Loucy (cell line): ENCODE measurements around the gene AGAP1.

ENCODE experiments used
- H2AFZ ChIP-seq: fragments of 200-600 bp; sonication (generic); 2 replicates; pipeline ENCODE4 v1.6.0; 2016; ENCODE audit warnings: antibody characterized with exemption, mild to moderate bottlenecking, low read length, moderate library complexity
- H3F3A ChIP-seq: fragments of 200-600 bp; 2 replicates; pipeline ENCODE4 v1.6.0; 2016; ENCODE audit warnings: antibody characterized with exemption, low read depth, mild to moderate bottlenecking
- H3K27me3 ChIP-seq: fragments of 200-600 bp; sonication (generic); 2 replicates; pipeline ENCODE4 v1.6.1; 2014; ENCODE audit warnings: low read length, mild to moderate bottlenecking; ENCODE audit not compliant: insufficient read depth, poor library complexity, severe bottlenecking
- H3K36me3 ChIP-seq: fragments of 200-600 bp; sonication (generic); 2 replicates; pipeline ENCODE4 v1.6.1; 2016; ENCODE audit warnings: low read length; ENCODE audit not compliant: insufficient read depth
- H3K4me1 ChIP-seq: fragments of 200-600 bp; sonication (generic); 2 replicates; pipeline ENCODE4 v1.5.1; 2014; ENCODE audit warnings: low read length, mild to moderate bottlenecking; ENCODE audit not compliant: insufficient read depth, poor library complexity, severe bottlenecking
- H3K4me2 ChIP-seq: fragments of 200-600 bp; sonication (generic); 2 replicates; pipeline ENCODE4 v1.6.0; 2014; ENCODE audit warnings: antibody characterized with exemption, low read length, low read depth, mild to moderate bottlenecking; ENCODE audit not compliant: poor library complexity, severe bottlenecking
- H3K4me3 ChIP-seq: fragments of 200-600 bp; sonication (generic); 2 replicates; pipeline ENCODE4 v1.5.1; 2014; ENCODE audit warnings: low read length, mild to moderate bottlenecking, mixed read lengths; ENCODE audit not compliant: poor library complexity, severe bottlenecking
- H3K79me2 ChIP-seq: fragments of 200-600 bp; sonication (generic); 2 replicates; pipeline ENCODE4 v1.6.1; 2014; ENCODE audit warnings: low read length; ENCODE audit not compliant: insufficient read depth
- H3K9ac ChIP-seq: fragments of 200-600 bp; sonication (generic); 2 replicates; pipeline ENCODE4 v1.6.0; 2014; ENCODE audit warnings: mild to moderate bottlenecking, low read depth, low read length, moderate library complexity; ENCODE audit not compliant: poor library complexity, severe bottlenecking
- H3K9me2 ChIP-seq: fragments of 200-600 bp; sonication (generic); replicated peaks from 2 replicates; pipeline ENCODE4 v1.6.1; 2016; ENCODE audit warnings: low read depth, low read length, mixed read lengths
- H3K9me3 ChIP-seq: fragments of 200-600 bp; sonication (generic); 2 replicates; pipeline ENCODE4 v1.6.1; 2014; ENCODE audit warnings: mild to moderate bottlenecking, antibody characterized with exemption, low read length, low read depth; ENCODE audit not compliant: insufficient read depth
- H4K20me1 ChIP-seq: fragments of 200-600 bp; sonication (generic); 2 replicates; pipeline ENCODE4 v1.6.0; 2014; ENCODE audit warnings: antibody characterized with exemption, low read length, mild to moderate bottlenecking; ENCODE audit not compliant: insufficient read depth, poor library complexity, severe bottlenecking
- EZH2phosphoT487 ChIP-seq: fragments of 200-600 bp; IDR thresholded peaks from 2 replicates; pipeline ENCODE4 v1.6.1; 2018; ENCODE audit warnings: antibody characterized with exemption, mild to moderate bottlenecking, moderate library complexity, borderline replicate concordance
- TF ChIP-seq, protein P1 (sequence below): fragments of 200-600 bp; sonication (generic); conservative IDR thresholded peaks from 2 replicates; pipeline ENCODE4 v1.5.1; 2014; ENCODE audit warnings: mild to moderate bottlenecking, antibody characterized with exemption, low read length

Gene AGAP1

GRCh38 chr2:235863414-235863813, 369.6 kb downstream of the AGAP1 start:
- no peaks in the 10 kb centered on the region for H3F3A ChIP-seq
- H3K9me3 ChIP-seq, result no peaks in the 10 kb centered on the region
- peaks cover 3% of the 10 kb centered on the region for H3K4me1 ChIP-seq
- no peak overlapping the region for H2AFZ ChIP-seq
- no peaks in the 10 kb centered on the region for H3K79me2 ChIP-seq
- no peaks in the 10 kb centered on the region for H4K20me1 ChIP-seq
- H3K4me3 ChIP-seq, result no peak overlapping the region
- no peak overlapping the region for H3K4me2 ChIP-seq
- H3K9me2 ChIP-seq, result no peaks in the 10 kb centered on the region
- no peak overlapping the region for H3K9ac ChIP-seq
- H3K27me3 ChIP-seq, result no peaks in the 10 kb centered on the region
- no peaks in the 10 kb centered on the region for H3K36me3 ChIP-seq
- TF ChIP-seq EZH2phosphoT487, result no peak
- TF ChIP-seq, protein P1, sequence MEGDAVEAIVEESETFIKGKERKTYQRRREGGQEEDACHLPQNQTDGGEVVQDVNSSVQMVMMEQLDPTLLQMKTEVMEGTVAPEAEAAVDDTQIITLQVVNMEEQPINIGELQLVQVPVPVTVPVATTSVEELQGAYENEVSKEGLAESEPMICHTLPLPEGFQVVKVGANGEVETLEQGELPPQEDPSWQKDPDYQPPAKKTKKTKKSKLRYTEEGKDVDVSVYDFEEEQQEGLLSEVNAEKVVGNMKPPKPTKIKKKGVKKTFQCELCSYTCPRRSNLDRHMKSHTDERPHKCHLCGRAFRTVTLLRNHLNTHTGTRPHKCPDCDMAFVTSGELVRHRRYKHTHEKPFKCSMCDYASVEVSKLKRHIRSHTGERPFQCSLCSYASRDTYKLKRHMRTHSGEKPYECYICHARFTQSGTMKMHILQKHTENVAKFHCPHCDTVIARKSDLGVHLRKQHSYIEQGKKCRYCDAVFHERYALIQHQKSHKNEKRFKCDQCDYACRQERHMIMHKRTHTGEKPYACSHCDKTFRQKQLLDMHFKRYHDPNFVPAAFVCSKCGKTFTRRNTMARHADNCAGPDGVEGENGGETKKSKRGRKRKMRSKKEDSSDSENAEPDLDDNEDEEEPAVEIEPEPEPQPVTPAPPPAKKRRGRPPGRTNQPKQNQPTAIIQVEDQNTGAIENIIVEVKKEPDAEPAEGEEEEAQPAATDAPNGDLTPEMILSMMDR, result no peak

GRCh38 chr2:235864302-235864701, 370.5 kb downstream of the AGAP1 start:
- Histone ChIP-seq H3K36me3 (no peaks in the 10 kb centered on the region), H3K9ac (no peak overlapping the region), H3F3A (no peaks in the 10 kb centered on the region), H3K27me3 (no peaks in the 10 kb centered on the region), H2AFZ (no peak overlapping the region), H3K4me1 (peaks cover 3% of the 10 kb centered on the region), H4K20me1 (no peaks in the 10 kb centered on the region), H3K9me2 (no peaks in the 10 kb centered on the region), H3K9me3 (no peaks in the 10 kb centered on the region), H3K4me2 (no peak overlapping the region), H3K79me2 (no peaks in the 10 kb centered on the region), H3K4me3 (no peak overlapping the region)
- TF ChIP-seq, protein P1, result no peak
- no peak for TF ChIP-seq EZH2phosphoT487

DNA sequence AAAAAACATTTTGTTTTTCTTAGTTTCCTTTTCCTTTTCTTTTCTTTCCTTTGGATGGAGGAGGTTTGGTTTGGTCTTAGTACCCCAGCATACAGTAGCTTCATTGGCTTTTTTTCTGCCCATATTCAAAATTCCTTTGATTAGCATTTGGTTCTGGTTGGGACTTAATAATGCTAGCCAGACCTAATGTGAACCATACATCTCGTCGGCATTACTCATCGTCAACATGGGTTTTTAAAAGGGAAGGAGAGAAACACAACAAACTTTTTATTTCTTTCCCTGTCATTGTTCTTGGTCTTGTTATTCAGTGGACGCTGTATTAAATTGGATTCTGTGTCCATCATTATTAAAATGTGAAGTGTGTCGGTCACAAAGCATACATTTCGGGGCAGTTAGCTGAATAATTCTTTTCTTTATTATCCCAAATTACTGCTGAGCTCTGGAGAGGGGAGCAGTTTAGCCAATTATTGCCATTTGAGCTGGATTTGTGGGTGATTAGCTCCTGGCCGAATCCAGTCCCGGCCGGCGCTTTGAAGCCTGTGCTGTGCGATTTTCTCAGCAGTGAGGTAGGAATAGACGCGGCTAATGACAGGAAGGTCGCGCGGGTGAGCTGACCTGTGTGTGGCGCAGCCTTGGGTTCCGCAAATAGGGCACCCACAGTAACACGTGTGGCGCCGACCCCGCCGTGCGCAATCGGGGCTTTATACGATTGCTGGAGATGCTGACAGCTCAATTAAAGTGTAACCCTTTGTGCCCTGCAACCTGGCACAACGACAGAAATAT, 371.1 kb downstream of the AGAP1 start:
- H2AFZ ChIP-seq, result no peak overlapping the region
- peaks cover 3% of the 10 kb centered on the region for H3K4me1 ChIP-seq
- no peak overlapping the region for H3K9ac ChIP-seq
- H4K20me1 ChIP-seq, result no peaks in the 10 kb centered on the region
- H3F3A ChIP-seq, result no peaks in the 10 kb centered on the region
- H3K9me2 ChIP-seq, result no peaks in the 10 kb centered on the region
- no peak overlapping the region for H3K4me3 ChIP-seq
- TF ChIP-seq, protein P1, result no peak
- no peak for TF ChIP-seq EZH2phosphoT487
- no peak overlapping the region for H3K4me2 ChIP-seq
- H3K36me3 ChIP-seq, result no peaks in the 10 kb centered on the region
- no peaks in the 10 kb centered on the region for H3K79me2 ChIP-seq
- no peaks in the 10 kb centered on the region; the same call in 1 of the 2 replicates for H3K9me3 ChIP-seq
- H3K27me3 ChIP-seq, result no peaks in the 10 kb centered on the region
